IMR-90 (cell line): Measurements from ENCODE around the gene TTC28. TPM values are rescaled to one million over a fixed set of nuclear protein-coding genes. Genes with fewer than 3 reads are reported as not detected.

Experiments
- ATAC-seq: fragments of 200-7000 bp; cut with Tn5 transposase; 2 replicates; pipeline ENCODE4 v1.9.1; 2020; ENCODE audit warnings: low read depth, mild to moderate bottlenecking, moderate library complexity
- BruUV-seq: library from RNA; stranded (reverse); fragments of 400-500 nt; replicated peaks from 2 replicates; lab custom pipeline; 2021; lab: Mats Ljungman, UMichigan
- CTCF ChIA-PET: fragments of 300-600 bp; formaldehyde crosslinking; extraction: SDS; loops from one replicate; lab custom pipeline; 2021; ENCODE audit warnings: antibody characterized with exemption; lab: Yijun Ruan, JAX
- POLR2A ChIA-PET: fragments of 300-600 bp; sonication (Branson Sonifier 250); formaldehyde crosslinking; loops from one replicate; lab custom pipeline; 2022; ENCODE audit warnings: antibody characterized with exemption; ENCODE audit not compliant: unreplicated experiment; lab: Charles Lee
- DNase-seq: peaks from one replicate; pipeline ENCODE4 v3.0.0; 2013
- H2AFZ ChIP-seq: replicated peaks from 2 replicates; pipeline ENCODE3; 2013; ENCODE audit warnings: low read length, mild to moderate bottlenecking; ENCODE audit not compliant: poor library complexity
- H2AK5ac ChIP-seq: 2 replicates; pipeline ENCODE4 v1.6.1; 2013; ENCODE audit warnings: low read depth, low read length, inconsistent platforms
- H2AK9ac ChIP-seq: replicated peaks from 2 replicates; pipeline ENCODE3; 2013; ENCODE audit warnings: mild to moderate bottlenecking, low read depth, low read length, moderate library complexity; ENCODE audit not compliant: poor library complexity
- H2BK120ac ChIP-seq: 2 replicates; pipeline ENCODE4 v1.6.1; 2013; ENCODE audit warnings: low read depth, low read length, inconsistent platforms
- H2BK15ac ChIP-seq: 3 replicates; pipeline ENCODE4 v1.6.1; 2013; ENCODE audit warnings: low read depth, low read length, inconsistent platforms
- H2BK20ac ChIP-seq: 2 replicates; pipeline ENCODE4 v1.6.1; 2013; ENCODE audit warnings: low read depth, mild to moderate bottlenecking, inconsistent platforms, low read length, moderate library complexity
- H2BK5ac ChIP-seq: 2 replicates; pipeline ENCODE4 v1.6.1; 2013; ENCODE audit warnings: mild to moderate bottlenecking, low read depth, low read length, inconsistent platforms; ENCODE audit not compliant: poor library complexity, severe bottlenecking
- H3K14ac ChIP-seq: replicated peaks from 2 replicates; pipeline ENCODE4 v1.6.1; 2013; ENCODE audit warnings: low read depth, low read length, inconsistent platforms
- H3K18ac ChIP-seq: 2 replicates; pipeline ENCODE4 v1.6.1; 2013; ENCODE audit warnings: low read depth, low read length, control low read depth
- H3K23ac ChIP-seq: 2 replicates; pipeline ENCODE4 v1.6.1; 2013; ENCODE audit warnings: low read depth, low read length, inconsistent platforms
- H3K27ac ChIP-seq: 2 replicates; pipeline ENCODE4 v1.5.1; 2013; ENCODE audit warnings: mild to moderate bottlenecking, control low read depth, low read length; ENCODE audit not compliant: insufficient read depth
- H3K27me3 ChIP-seq: 2 replicates; pipeline ENCODE4 v1.6.1; 2013; ENCODE audit warnings: low read length; ENCODE audit not compliant: control insufficient read depth, insufficient read depth
- H3K36me3 ChIP-seq: 2 replicates; pipeline ENCODE4 v1.6.1; 2013; ENCODE audit warnings: low read length, mixed read lengths; ENCODE audit not compliant: control insufficient read depth, insufficient read depth
- H3K4ac ChIP-seq: 2 replicates; pipeline ENCODE4 v1.6.1; 2013; ENCODE audit warnings: low read depth, low read length, inconsistent platforms
- H3K4me1 ChIP-seq: 2 replicates; pipeline ENCODE4 v1.6.1; 2013; ENCODE audit warnings: low read length, mixed read lengths; ENCODE audit not compliant: control insufficient read depth, insufficient read depth
- H3K4me2 ChIP-seq: 2 replicates; pipeline ENCODE4 v1.6.1; 2013; ENCODE audit warnings: low read depth, mild to moderate bottlenecking, control low read depth, low read length, moderate library complexity
- H3K4me3 ChIP-seq: 2 replicates; pipeline ENCODE4 v1.5.1; 2013; ENCODE audit warnings: low read depth, mild to moderate bottlenecking, control low read depth, low read length, moderate library complexity; ENCODE audit not compliant: insufficient read depth
- H3K56ac ChIP-seq: 2 replicates; pipeline ENCODE4 v1.6.1; 2013; ENCODE audit warnings: low read length, inconsistent platforms; ENCODE audit not compliant: insufficient read depth; ENCODE audit errors: extremely low read depth
- H3K79me1 ChIP-seq, 2 experiments: 2 replicates each; pipeline ENCODE4 v1.6.1; 2013; ENCODE audit warnings: low read length in 2 of 2, inconsistent platforms in 1 of 2, low read depth in 1 of 2
- H3K9ac ChIP-seq: 2 replicates; pipeline ENCODE4 v1.6.1; 2013; ENCODE audit warnings: low read depth, low read length, control low read depth
- H3K9me1 ChIP-seq: 2 replicates; pipeline ENCODE4 v1.6.1; 2013; ENCODE audit warnings: low read length, inconsistent platforms; ENCODE audit not compliant: insufficient read depth
- H3K9me3 ChIP-seq: 2 replicates; pipeline ENCODE4 v1.6.1; 2013; ENCODE audit warnings: low read length; ENCODE audit not compliant: control insufficient read depth, insufficient read depth
- H4K20me1 ChIP-seq: 2 replicates; pipeline ENCODE4 v1.6.1; 2013; ENCODE audit warnings: low read length, inconsistent platforms; ENCODE audit not compliant: insufficient read depth
- H4K5ac ChIP-seq: 2 replicates; pipeline ENCODE4 v1.6.1; 2013; ENCODE audit warnings: mild to moderate bottlenecking, low read depth, low read length, control low read depth
- H4K8ac ChIP-seq, 2 experiments: 2 replicates each; pipeline ENCODE4 v1.6.1; 2013; ENCODE audit warnings: low read depth in 2 of 2, low read length in 2 of 2, control low read depth in 1 of 2, inconsistent platforms in 1 of 2
- H4K91ac ChIP-seq: 2 replicates; pipeline ENCODE4 v1.6.1; 2013; ENCODE audit warnings: low read depth, low read length, inconsistent platforms; ENCODE audit not compliant: insufficient read depth
- CEBPB ChIP-seq: IDR thresholded peaks from 2 replicates; pipeline ENCODE4 v1.6.1; 2012; ENCODE audit warnings: low read depth, low read length, improper control_type of control experiment
- NFE2L2 ChIP-seq: fragments of 150-350 bp; IDR thresholded peaks from 2 replicates; pipeline ENCODE4 v1.6.1; 2016; ENCODE audit warnings: low read depth, mild to moderate bottlenecking, low read length
- POLR2A ChIP-seq: IDR thresholded peaks from 2 replicates; pipeline ENCODE4 v1.6.1; 2012; ENCODE audit warnings: mild to moderate bottlenecking, low read depth, low read length
- SMC3 ChIP-seq: fragments of 150-350 bp; IDR thresholded peaks from 2 replicates; pipeline ENCODE4 v1.6.1; 2016; ENCODE audit warnings: low read depth, mild to moderate bottlenecking, antibody characterized with exemption, low read length, moderate library complexity
- WGBS, 2 experiments: methylation state at CpG; one replicate each; pipeline versions ENCODE4 v1.1.5 to v1.1.7; 2013; ENCODE audit warnings: missing lambda C conversion rate in 2 of 2; ENCODE audit not compliant: insufficient read length in 1 of 2; ENCODE audit errors: extremely low coverage in 2 of 2; 5-methylcytosine and 5-hydroxymethylcytosine counted together
- dilution Hi-C: fragments of 300-500 bp; cut with HindIII; formaldehyde crosslinking; loops from one replicate; pipeline ENCODE4 v1.14.3; 2018; ENCODE audit warnings: low sequenced_read_pairs; ENCODE audit not compliant: unreplicated experiment
- in situ Hi-C: fragments of 300-500 bp; cut with MboI; formaldehyde crosslinking; loops from 3 replicates; pipeline ENCODE4 v1.14.3; 2019; ENCODE audit warnings: low sequenced_read_pairs, inconsistent platforms, mixed read lengths
- intact Hi-C: fragments of 100-400 bp; cut with micrococcal nuclease; formaldehyde crosslinking; loops from 2 replicates; pipeline ENCODE4 v1.10.0; 2022
- polyA plus RNA-seq, 3 experiments: library from polyadenylated mRNA; depleted of rRNA; stranded (reverse); fragments of >200 nt; gene quantifications; 2 replicates each; pipeline ENCODE4 v1.2.3, GENCODE V29; 2012; ENCODE audit warnings: low replicate concordance in 1 of 3
- total RNA-seq: library from RNA; depleted of rRNA; stranded (reverse); fragments of >200 nt; gene quantifications from 2 replicates; pipeline ENCODE4 v1.2.3, GENCODE V29; 2012
- TF ChIP-seq, protein P1 (sequence below): fragments of 150-350 bp; IDR thresholded peaks from 2 replicates; pipeline ENCODE4 v1.6.1; 2016; ENCODE audit warnings: low read depth, mild to moderate bottlenecking, low read length, moderate library complexity, borderline replicate concordance

Gene TTC28
- total and polyA plus RNA-seq, 2 of the 4 experiments (the other 2 are of a cell fraction): 5.6 to 13.3 TPM

DNA sequence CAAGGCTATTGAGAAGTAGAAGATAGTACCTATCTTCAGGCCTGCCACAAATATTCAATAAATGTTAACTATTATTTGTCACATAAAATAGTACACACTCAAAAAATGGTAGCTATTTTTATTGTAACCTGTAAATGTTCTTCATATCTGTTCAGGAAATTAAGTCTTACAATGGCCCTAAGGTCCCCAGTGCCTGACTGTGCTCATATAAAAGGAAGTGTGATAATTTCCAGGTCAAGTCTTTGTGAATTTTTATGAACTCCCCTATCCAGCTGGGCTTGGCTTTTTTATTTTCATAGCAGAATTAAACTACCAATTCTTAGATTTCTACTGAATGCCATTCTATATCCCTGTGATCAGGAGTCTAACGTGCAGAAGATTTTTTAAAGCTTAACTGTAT, 476.4 kb downstream of the TTC28 start:
- H2BK120ac ChIP-seq: no peak overlapping the region
- H2BK15ac ChIP-seq: no peak overlapping the region
- H3K27ac ChIP-seq: no peak overlapping the region
- H3K4me2 ChIP-seq: no peak overlapping the region
- TF ChIP-seq POLR2A: no peak
- no peak for TF ChIP-seq NFE2L2
- no peak for TF ChIP-seq SMC3
- TF ChIP-seq, protein P1, sequence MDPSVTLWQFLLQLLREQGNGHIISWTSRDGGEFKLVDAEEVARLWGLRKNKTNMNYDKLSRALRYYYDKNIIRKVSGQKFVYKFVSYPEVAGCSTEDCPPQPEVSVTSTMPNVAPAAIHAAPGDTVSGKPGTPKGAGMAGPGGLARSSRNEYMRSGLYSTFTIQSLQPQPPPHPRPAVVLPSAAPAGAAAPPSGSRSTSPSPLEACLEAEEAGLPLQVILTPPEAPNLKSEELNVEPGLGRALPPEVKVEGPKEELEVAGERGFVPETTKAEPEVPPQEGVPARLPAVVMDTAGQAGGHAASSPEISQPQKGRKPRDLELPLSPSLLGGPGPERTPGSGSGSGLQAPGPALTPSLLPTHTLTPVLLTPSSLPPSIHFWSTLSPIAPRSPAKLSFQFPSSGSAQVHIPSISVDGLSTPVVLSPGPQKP: no peak
- TF ChIP-seq CEBPB: no peak
- in situ Hi-C loops (no loop called here), dilution Hi-C loops (no loop called here), intact Hi-C loops (no loop called here)
- peaks cover 6 to 10% of the 10 kb centered on the region in 2 experiments; a peak in 1 of 4 replicates for H3K79me1 ChIP-seq
- ATAC-seq (no peak), DNase-seq (no peak)
- H2AFZ ChIP-seq: no peak overlapping the region
- no peak overlapping the region for H3K4me3 ChIP-seq
- no peak overlapping the region for H2AK5ac ChIP-seq
- H4K20me1 ChIP-seq: no peaks in the 10 kb centered on the region
- no peaks in the 10 kb centered on the region for H3K9me3 ChIP-seq
- no peak overlapping the region for H4K5ac ChIP-seq
- no peak overlapping the region for H4K8ac ChIP-seq
- no peak overlapping the region for H3K9ac ChIP-seq
- POLR2A ChIA-PET: no interaction called here
- H3K4ac ChIP-seq: no peak overlapping the region
- H3K23ac ChIP-seq: no peak overlapping the region
- no peaks in the 10 kb centered on the region for H3K9me1 ChIP-seq
- no peaks in the 10 kb centered on the region for H3K27me3 ChIP-seq
- no peak overlapping the region for H3K14ac ChIP-seq
- no peak overlapping the region for H2BK5ac ChIP-seq
- no peaks in the 10 kb centered on the region for H3K36me3 ChIP-seq
- H3K4me1 ChIP-seq: peaks cover 7% of the 10 kb centered on the region
- H2AK9ac ChIP-seq: no peak overlapping the region
- no TSS peak for BruUV-seq
- no CpG with 5 or more reads among the region's 1 CpG for WGBS, 2 experiments
- no peak overlapping the region for H3K56ac ChIP-seq
- no peak overlapping the region for H4K91ac ChIP-seq
- CTCF ChIA-PET: interaction anchor here (0.6 kb wide), 1 partner anchor 217 kb away, joined by 3 read pairs; no protein-coding TSS in a partner anchor
- no peak overlapping the region for H2BK20ac ChIP-seq
- no peak overlapping the region for H3K18ac ChIP-seq
